ENCODE data around the gene TBX18. TPM values are rescaled to one million over a fixed set of nuclear protein-coding genes. Genes with fewer than 3 reads are reported as not detected.

Gene TBX18
- total RNA-seq, 4 donors from 2014 or later, result 0.62 to 4.2 (median 2.7) TPM

DNA sequence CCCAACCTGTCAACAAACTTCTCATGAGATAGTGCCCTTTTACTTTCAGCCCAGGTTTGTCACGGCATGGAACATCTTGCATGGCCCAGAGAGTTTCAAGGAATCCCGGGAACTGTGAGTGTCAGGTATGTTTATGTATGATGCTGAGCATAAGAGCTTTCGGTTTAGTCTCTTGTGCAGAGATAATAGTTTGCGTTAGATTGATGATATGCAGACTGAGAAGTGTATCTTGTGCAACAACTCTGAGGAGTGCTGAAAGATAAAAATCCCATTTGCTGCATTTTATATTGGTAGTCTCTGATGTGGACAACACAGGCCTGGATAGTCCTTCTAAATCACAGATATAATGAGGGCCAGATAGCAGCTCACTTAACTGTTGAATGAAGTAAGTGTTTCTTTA lies 99.0 kb downstream of the TBX18 start:
- DNase-seq (ENCODE audit: low spot score in 2 of 2), result no peak
- no peak overlapping the region for H3K4me3 ChIP-seq
- no peak overlapping the region for H3K27ac ChIP-seq
- 95% methylated on average over 4 of the region's 4 CpGs for WGBS
- no peaks in the 10 kb centered on the region for H3K9me3 ChIP-seq
- no peaks in the 10 kb centered on the region for H3K27me3 ChIP-seq
- no peaks in the 10 kb centered on the region for H3K4me1 ChIP-seq
- TF ChIP-seq POLR2A (IDR thresholded peaks at IDR 0.05) (no peak), POLR2AphosphoS5 (IDR thresholded peaks at IDR 0.05) (no peak), EP300 (IDR thresholded peaks at IDR 0.05) (no peak)
- TF ChIP-seq, protein P1, sequence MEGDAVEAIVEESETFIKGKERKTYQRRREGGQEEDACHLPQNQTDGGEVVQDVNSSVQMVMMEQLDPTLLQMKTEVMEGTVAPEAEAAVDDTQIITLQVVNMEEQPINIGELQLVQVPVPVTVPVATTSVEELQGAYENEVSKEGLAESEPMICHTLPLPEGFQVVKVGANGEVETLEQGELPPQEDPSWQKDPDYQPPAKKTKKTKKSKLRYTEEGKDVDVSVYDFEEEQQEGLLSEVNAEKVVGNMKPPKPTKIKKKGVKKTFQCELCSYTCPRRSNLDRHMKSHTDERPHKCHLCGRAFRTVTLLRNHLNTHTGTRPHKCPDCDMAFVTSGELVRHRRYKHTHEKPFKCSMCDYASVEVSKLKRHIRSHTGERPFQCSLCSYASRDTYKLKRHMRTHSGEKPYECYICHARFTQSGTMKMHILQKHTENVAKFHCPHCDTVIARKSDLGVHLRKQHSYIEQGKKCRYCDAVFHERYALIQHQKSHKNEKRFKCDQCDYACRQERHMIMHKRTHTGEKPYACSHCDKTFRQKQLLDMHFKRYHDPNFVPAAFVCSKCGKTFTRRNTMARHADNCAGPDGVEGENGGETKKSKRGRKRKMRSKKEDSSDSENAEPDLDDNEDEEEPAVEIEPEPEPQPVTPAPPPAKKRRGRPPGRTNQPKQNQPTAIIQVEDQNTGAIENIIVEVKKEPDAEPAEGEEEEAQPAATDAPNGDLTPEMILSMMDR (IDR thresholded peaks at IDR 0.05), result no peak
- H3K36me3 ChIP-seq, result no peaks in the 10 kb centered on the region

DNA sequence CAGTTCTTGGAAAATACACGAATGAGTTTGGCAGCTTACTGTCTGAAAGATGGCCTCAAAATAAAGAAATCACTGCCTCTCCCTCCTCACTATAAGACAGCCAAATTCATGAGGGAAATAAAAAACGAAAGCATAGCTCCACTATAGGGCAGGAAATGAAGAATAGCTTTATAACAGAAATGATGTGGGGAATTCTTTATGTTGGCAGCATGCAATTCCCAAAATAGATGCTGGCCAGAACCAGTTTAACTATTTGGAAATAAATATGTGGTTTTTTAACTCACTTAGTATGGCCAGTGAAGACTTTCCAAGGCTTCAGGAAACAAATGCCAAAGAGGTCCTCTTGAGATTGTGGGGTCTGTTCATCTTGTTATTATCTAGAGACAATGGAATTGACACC lies 100.5 kb downstream of the TBX18 start:
- no peaks in the 10 kb centered on the region for H3K9me3 ChIP-seq
- H3K36me3 ChIP-seq, result no peaks in the 10 kb centered on the region
- WGBS, result 50% methylated on average over 2 of the region's 2 CpGs
- H3K27ac ChIP-seq, result no peak overlapping the region
- no peak for DNase-seq (ENCODE audit: low spot score in 2 of 2)
- no peak overlapping the region for H3K4me3 ChIP-seq
- no peaks in the 10 kb centered on the region for H3K4me1 ChIP-seq
- no peak for TF ChIP-seq POLR2AphosphoS5 (IDR thresholded peaks at IDR 0.05)
- no peak for TF ChIP-seq POLR2A (IDR thresholded peaks at IDR 0.05)
- TF ChIP-seq EP300 (IDR thresholded peaks at IDR 0.05), result no peak
- TF ChIP-seq, protein P1 (IDR thresholded peaks at IDR 0.05), result no peak
- no peaks in the 10 kb centered on the region for H3K27me3 ChIP-seq

DNA sequence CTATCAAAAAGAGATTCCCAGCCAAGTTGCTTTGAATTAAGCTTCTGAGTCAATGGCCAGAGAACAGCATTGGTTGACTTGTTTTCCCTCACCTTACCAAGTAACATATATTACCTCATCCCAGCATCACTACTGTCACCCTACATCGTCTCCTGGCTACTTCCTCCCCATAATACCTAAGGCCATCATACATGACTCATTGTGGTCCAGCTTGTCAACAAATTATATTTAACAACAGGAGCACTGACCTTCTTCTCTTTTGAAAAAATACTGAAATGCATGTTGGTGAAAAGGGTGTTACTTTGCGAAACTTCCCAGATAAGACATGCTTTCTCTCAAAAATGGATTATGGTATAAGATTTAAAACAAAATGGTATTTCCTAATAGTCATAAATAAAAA lies 106.9 kb downstream of the TBX18 start:
- Histone ChIP-seq H3K27ac (no peak overlapping the region), H3K4me3 (no peak overlapping the region), H3K9me3 (no peaks in the 10 kb centered on the region), H3K27me3 (no peaks in the 10 kb centered on the region), H3K4me1 (no peaks in the 10 kb centered on the region), H3K36me3 (no peaks in the 10 kb centered on the region)
- no peak for DNase-seq (ENCODE audit: low spot score in 2 of 2)
- 78% methylated on average over 2 of the region's 2 CpGs for WGBS
- TF ChIP-seq POLR2AphosphoS5 (IDR thresholded peaks at IDR 0.05), result no peak
- no peak for TF ChIP-seq POLR2A (IDR thresholded peaks at IDR 0.05)
- TF ChIP-seq, protein P1 (IDR thresholded peaks at IDR 0.05), result no peak
- TF ChIP-seq EP300 (IDR thresholded peaks at IDR 0.05), result no peak

DNA sequence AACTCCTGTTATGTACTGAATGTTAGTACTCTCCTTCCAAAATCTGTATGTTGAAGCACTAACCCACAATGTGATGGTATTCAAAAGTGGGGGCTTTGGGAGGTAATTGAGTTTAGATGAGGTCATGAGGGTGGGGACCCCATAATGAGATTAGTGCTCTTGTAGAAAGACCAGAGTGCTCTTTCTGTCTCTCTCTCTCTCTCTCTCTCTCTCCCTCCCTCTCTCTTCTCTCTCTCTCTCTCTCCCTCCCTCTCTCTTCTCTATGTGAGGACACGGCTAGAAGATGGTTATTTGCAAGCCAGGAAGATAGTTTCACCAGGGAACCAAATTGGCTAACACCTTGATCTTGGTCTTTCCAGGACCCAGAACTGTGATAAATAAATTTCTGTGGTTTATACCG lies 107.4 kb downstream of the TBX18 start:
- Histone ChIP-seq H3K27ac (no peak overlapping the region), H3K4me3 (no peak overlapping the region), H3K4me1 (no peaks in the 10 kb centered on the region), H3K27me3 (no peaks in the 10 kb centered on the region), H3K9me3 (no peaks in the 10 kb centered on the region), H3K36me3 (no peaks in the 10 kb centered on the region)
- WGBS, result 78% methylated on average over 2 of the region's 2 CpGs
- DNase-seq (ENCODE audit: low spot score in 2 of 2), result no peak
- TF ChIP-seq, protein P1 (IDR thresholded peaks at IDR 0.05), result no peak
- no peak for TF ChIP-seq EP300 (IDR thresholded peaks at IDR 0.05)
- TF ChIP-seq POLR2A (IDR thresholded peaks at IDR 0.05), result no peak
- no peak for TF ChIP-seq POLR2AphosphoS5 (IDR thresholded peaks at IDR 0.05)

DNA sequence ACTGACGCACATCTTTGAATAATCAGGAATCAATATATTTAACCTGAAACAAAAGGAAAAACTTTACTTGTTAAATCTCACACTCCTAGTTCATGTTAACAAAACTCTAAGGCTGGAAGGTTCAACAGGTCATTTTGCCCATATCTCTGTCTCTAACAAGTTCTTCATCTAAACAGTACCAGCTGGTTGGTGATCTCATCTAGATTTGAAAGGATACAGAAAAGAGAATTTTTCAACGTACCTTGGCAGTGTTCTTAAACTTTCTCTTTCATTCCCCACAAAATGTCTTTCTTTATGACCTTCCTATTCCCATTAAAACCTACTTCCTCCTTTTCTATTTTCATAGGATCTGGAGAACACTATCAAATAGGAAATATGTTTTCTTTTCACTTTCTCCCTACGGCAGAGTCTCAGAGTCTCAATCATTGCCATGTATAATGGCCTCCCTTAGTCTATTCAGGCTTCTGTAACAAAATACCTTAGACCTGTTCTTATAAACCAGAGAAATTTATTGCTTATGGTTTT lies 111.3 kb downstream of the TBX18 start:
- no peaks in the 10 kb centered on the region for H3K27me3 ChIP-seq
- 81% methylated on average over 3 of the region's 3 CpGs for WGBS
- no peaks in the 10 kb centered on the region for H3K36me3 ChIP-seq
- TF ChIP-seq, protein P1 (IDR thresholded peaks at IDR 0.05), result no peak
- TF ChIP-seq POLR2A (IDR thresholded peaks at IDR 0.05) (no peak), POLR2AphosphoS5 (IDR thresholded peaks at IDR 0.05) (no peak), EP300 (IDR thresholded peaks at IDR 0.05) (no peak)
- H3K9me3 ChIP-seq, result no peaks in the 10 kb centered on the region
- DNase-seq (ENCODE audit: low spot score in 2 of 2), result no peak
- H3K4me3 ChIP-seq, result no peak overlapping the region
- no peaks in the 10 kb centered on the region for H3K4me1 ChIP-seq
- no peak overlapping the region for H3K27ac ChIP-seq

All from suprapubic skin (tissue), 4 donors.